SK-N-MC (cell line): ENCODE data around the gene GRP.

ENCODE experiments used
- DNase-seq: peaks from one replicate; pipeline ENCODE4 v3.0.0-alpha.2; 2011; ENCODE audit warnings: low read depth, low spot score
- H3K27ac ChIP-seq: fragments of 200-600 bp; sonication (generic); 2 replicates; pipeline ENCODE4 v1.5.1; 2016; ENCODE audit warnings: mixed run types
- H3K36me3 ChIP-seq: fragments of 200-600 bp; sonication (generic); 2 replicates; pipeline ENCODE4 v1.6.1; 2017; ENCODE audit warnings: antibody characterized with exemption, low read length, mixed read lengths; ENCODE audit not compliant: insufficient read depth
- H3K4me3 ChIP-seq: fragments of 200-600 bp; sonication (generic); 2 replicates; pipeline ENCODE4 v1.5.1; 2016
- H3K9ac ChIP-seq: fragments of 200-600 bp; sonication (generic); 2 replicates; pipeline ENCODE4 v1.8.0; 2017; ENCODE audit warnings: mixed run types, mixed read lengths; ENCODE audit not compliant: insufficient read length
- H3K9me3 ChIP-seq: fragments of 200-600 bp; sonication (generic); 2 replicates; pipeline ENCODE4 v1.6.1; 2017; ENCODE audit warnings: low read depth, mild to moderate bottlenecking, antibody characterized with exemption, low read length, moderate library complexity, mixed read lengths
- EZH2 ChIP-seq: fragments of 200-600 bp; sonication (generic); IDR thresholded peaks from one replicate; pipeline ENCODE4 v1.6.1; 2017; ENCODE audit warnings: antibody characterized with exemption
- FOXP2 ChIP-seq: optimal IDR thresholded peaks from 2 replicates; pipeline ENCODE3; 2011; ENCODE audit warnings: mild to moderate bottlenecking, moderate library complexity; ENCODE audit not compliant: insufficient read depth; ENCODE audit errors: extremely low read length, control extremely low read depth
- POLR2AphosphoS5 ChIP-seq: IDR thresholded peaks from 2 replicates; pipeline ENCODE4 v1.6.1; 2012; ENCODE audit warnings: mild to moderate bottlenecking, low read depth, low read length, borderline replicate concordance

The GRP gene

DNA sequence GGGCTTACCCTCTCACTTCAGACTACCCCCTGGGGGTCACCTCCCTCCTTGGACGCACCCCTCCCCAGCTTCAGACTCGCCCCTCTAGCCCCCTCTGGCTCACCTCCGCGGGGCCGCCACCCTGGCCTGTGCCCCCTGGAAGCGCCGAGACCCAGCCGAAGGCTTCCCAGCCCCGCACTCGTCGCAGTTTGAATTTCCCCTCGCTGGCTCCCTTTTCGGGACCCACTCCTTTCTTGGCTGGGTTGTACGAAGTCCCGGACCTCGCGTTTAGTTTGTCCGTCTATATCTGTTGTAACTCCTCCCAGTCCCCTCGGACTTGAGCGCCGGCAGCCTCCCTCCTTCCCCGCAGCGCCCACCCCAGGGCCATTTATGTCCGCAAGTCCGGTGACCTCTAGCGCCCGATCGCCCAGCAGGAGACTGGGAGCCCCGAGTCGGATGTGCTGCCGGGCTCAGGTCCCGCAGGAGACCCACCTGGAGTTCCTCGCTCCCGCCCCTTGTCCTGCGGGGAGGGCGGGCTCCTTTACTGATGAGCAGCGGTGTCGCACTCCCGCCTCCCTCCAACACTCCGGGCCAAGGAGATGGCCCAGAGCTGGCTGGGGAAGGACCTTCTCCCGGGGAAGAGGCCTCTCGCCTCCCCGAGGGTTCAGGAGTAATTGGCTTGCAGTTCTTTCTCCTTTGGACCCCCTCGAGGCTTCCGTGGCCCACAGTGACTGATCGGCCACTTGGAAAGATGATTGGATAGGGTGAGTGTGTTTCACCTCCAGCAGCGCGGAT lies 54.0 kb downstream of the GRP start:
- Histone ChIP-seq H3K9me3 (no peaks in the 10 kb centered on the region), H3K9ac (no peak overlapping the region), H3K36me3 (no peaks in the 10 kb centered on the region; the same call in 1 of the 2 replicates), H3K27ac (no peak overlapping the region), H3K4me3 (peak overlapping the region; percentile 87)
- TF ChIP-seq POLR2AphosphoS5 = no peak
- TF ChIP-seq EZH2 = no peak
- TF ChIP-seq FOXP2 = no peak
- DNase-seq = no peak

DNA sequence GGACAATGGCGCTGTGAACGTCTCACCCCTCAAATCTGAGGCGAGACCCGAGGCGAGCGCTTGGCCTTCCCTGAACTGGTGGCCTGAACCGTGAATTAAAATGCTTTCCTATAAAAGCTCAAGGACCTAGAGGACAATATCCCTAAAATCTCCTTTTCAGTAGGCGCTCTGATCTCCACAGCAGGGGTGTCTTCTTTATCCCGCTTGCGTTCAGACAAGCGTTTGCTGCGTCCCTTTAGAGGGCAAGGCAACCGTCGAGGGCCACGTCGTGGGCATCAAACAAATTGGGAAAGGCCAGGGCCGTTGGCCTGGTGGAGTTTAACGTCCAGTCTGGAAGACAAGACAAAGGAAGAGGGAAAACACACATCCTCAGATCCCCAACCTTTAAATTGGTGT lies 54.6 kb downstream of the GRP start:
- no peak overlapping the region for H3K4me3 ChIP-seq
- H3K9ac ChIP-seq = no peak overlapping the region
- H3K9me3 ChIP-seq = no peaks in the 10 kb centered on the region

DNA sequence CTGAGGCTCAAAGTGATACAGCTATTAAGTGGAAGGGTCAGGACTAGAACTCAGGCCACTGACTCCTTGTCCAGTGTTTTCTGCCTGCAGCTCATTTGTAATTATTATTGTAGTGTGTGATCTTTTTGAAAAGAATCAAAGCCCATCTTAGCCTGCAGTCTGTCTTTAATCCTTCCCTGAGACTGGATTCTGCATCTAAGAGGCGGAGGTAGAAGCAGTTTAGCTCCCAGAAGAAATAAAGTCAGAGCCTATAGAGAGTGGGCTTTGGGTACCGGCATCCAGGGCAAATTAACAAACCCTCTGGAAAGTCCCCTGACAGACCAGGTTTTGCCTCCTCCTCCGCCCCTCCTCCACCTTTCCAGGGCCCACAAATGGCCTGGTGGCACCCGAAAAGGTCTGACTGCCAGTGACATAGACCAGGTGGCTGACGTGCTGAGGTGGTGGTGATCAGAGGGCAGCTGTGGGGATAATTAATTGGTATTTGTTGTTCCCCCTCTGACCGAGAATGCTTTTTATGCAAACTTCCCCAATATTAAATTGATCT lies 55.5 kb downstream of the GRP start:
- Histone ChIP-seq H3K27ac (no peak overlapping the region), H3K4me3 (no peak overlapping the region), H3K36me3 (no peaks in the 10 kb centered on the region), H3K9ac (no peak overlapping the region), H3K9me3 (no peaks in the 10 kb centered on the region)
- DNase-seq = no peak
- TF ChIP-seq EZH2 (no peak), FOXP2 (no peak), POLR2AphosphoS5 (no peak)

More for the DNA sequence above, 54.6 kb downstream of the GRP start:
- no peak overlapping the region for H3K27ac ChIP-seq
- TF ChIP-seq POLR2AphosphoS5 = no peak
- no peak for TF ChIP-seq EZH2
- no peaks in the 10 kb centered on the region for H3K36me3 ChIP-seq
- no peak for DNase-seq

DNA sequence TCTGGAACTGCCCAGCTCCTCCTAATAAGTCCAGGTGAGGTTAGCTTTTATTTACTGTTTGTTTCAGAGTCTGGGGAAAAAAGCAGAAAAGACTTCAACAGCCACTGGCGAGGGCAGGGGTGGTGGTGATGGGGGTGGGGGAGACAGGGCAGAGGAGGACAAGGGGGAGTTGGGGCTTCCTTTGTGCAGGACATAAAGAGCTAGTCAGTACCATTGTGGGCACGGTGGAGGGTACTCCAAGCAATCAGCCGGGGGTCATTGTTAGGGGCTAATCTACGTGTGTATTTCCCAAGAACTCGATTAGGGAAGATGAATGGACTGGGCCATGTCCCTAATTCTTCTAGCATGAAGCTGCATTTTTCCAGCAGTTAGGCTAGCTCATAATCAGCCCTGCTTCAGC lies 56.1 kb downstream of the GRP start:
- no peak for TF ChIP-seq EZH2
- no peak for TF ChIP-seq POLR2AphosphoS5
- no peak for TF ChIP-seq FOXP2
- Histone ChIP-seq H3K36me3 (no peaks in the 10 kb centered on the region), H3K27ac (no peak overlapping the region), H3K4me3 (no peak overlapping the region), H3K9me3 (no peaks in the 10 kb centered on the region), H3K9ac (no peak overlapping the region)
- DNase-seq = no peak

DNA sequence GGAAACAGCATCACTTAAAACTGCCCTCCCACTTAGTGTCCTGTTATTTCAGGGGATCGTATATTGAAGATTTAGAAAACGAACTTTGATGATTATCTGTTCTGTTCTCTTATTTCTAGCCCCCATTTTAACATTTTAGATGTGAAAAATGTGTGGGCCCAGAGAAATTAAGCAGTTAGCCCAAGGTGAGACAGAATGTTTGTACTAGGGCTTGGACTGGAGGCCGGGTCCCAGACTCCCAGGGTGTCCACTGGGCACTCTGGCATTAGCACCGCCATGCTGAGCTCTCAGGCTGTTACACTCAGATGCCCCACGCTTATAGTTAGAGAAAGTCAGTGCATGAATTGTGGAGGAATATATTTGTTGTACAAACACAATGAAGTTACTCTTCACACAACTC lies 58.8 kb downstream of the GRP start:
- TF ChIP-seq EZH2 (no peak), FOXP2 (no peak), POLR2AphosphoS5 (no peak)
- no peaks in the 10 kb centered on the region for H3K36me3 ChIP-seq
- no peak overlapping the region for H3K9ac ChIP-seq
- no peak for DNase-seq
- no peak overlapping the region for H3K4me3 ChIP-seq
- no peak overlapping the region for H3K27ac ChIP-seq
- H3K9me3 ChIP-seq = no peaks in the 10 kb centered on the region

DNA sequence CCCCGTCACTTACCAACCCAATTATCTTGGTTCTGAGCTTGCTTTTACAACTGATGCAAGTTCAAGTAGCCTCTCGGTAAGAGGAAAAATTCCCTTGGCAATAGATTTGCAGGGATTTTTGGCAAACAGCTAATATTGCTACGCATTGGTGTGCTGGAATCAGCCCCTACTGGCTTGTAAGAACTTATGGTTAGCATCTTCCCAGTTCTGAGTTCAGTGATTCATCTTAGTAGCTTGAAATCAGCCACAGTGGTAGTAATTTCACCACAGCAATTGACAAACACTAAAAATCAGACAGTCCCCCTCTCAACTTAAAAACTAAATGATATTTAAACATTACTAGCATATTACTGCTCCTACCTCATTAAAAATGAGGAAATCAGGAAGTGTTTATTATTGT lies 59.2 kb downstream of the GRP start:
- H3K9ac ChIP-seq = no peak overlapping the region
- no peak overlapping the region for H3K27ac ChIP-seq
- no peak overlapping the region for H3K4me3 ChIP-seq
- TF ChIP-seq FOXP2 (no peak), EZH2 (no peak), POLR2AphosphoS5 (no peak)
- H3K9me3 ChIP-seq = no peaks in the 10 kb centered on the region
- DNase-seq = no peak
- H3K36me3 ChIP-seq = no peaks in the 10 kb centered on the region

DNA sequence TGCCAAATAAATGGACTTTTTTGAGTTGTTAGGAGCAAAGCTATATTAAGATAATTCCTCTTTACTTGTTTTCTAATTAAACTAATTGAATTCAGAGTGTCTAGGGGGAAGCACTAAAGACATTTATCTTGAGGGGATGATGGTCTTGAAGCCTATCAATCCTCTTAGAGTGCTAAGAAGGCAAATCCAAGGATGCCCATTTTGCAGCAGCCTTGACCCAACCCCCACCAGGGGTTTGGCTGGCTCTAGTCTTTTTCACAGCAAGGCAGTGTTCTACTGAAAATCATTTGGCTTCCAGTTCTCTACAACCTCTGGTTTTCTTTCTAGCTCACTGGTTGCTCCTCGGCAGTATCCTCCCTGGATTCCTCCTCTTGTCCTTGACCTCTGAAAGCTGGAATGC lies 59.8 kb downstream of the GRP start:
- no peak overlapping the region for H3K9ac ChIP-seq
- H3K9me3 ChIP-seq = no peaks in the 10 kb centered on the region
- no peak for TF ChIP-seq EZH2
- no peak for TF ChIP-seq FOXP2
- no peak for TF ChIP-seq POLR2AphosphoS5
- H3K27ac ChIP-seq = no peak overlapping the region
- no peaks in the 10 kb centered on the region for H3K36me3 ChIP-seq
- no peak for DNase-seq
- H3K4me3 ChIP-seq = no peak overlapping the region
